Measurements from ENCODE around the gene KLHL26.
"Not testable (repeated sequence)": the region's sequence is repeated elsewhere in the genome, so short reads cannot be mapped to it uniquely, and the experiment has no call there.

KLHL26 gene

GRCh38 chr19:18595475-18595874 is 41.4 kb upstream of the KLHL26 start:
- peak overlapping the region; percentile 10 for H3K4me3 Mint-ChIP-seq
- H3K27me3 Mint-ChIP-seq: peaks cover 8% of the 10 kb centered on the region
- DNase-seq: no peak
- no peaks in the 10 kb centered on the region for H3K9me3 Mint-ChIP-seq
- peaks cover 21% of the 10 kb centered on the region for H3K36me3 Mint-ChIP-seq (ENCODE audit: low read depth)
- no peak overlapping the region for H3K27ac Mint-ChIP-seq
- H3K4me1 Mint-ChIP-seq (ENCODE audit: low read depth): peaks cover 23% of the 10 kb centered on the region

GRCh38 chr19:18596752-18597157 is 40.1 kb upstream of the KLHL26 start:
- H3K36me3 Mint-ChIP-seq (ENCODE audit: low read depth): peaks cover 10% of the 10 kb centered on the region
- H3K27me3 Mint-ChIP-seq: peaks cover 17% of the 10 kb centered on the region
- no peak overlapping the region for H3K4me3 Mint-ChIP-seq
- no peaks in the 10 kb centered on the region for H3K9me3 Mint-ChIP-seq
- H3K4me1 Mint-ChIP-seq (ENCODE audit: low read depth): peaks cover 16% of the 10 kb centered on the region
- peak; percentile 40 for DNase-seq
- H3K27ac Mint-ChIP-seq: no peak overlapping the region

- Mint-ChIP-seq H3K4me1 (ENCODE audit: low read depth) (peaks cover 14% of the 10 kb centered on the region), H3K4me3 (no peak overlapping the region), H3K27me3 (peaks cover 28% of the 10 kb centered on the region), H3K36me3 (ENCODE audit: low read depth) (peaks cover under 1% of the 10 kb centered on the region), H3K9me3 (no peaks in the 10 kb centered on the region), H3K27ac (no peak overlapping the region)
- no peak for DNase-seq
Measured at GRCh38 chr19:18597809-18598660, 38.8 kb upstream of the KLHL26 start.

GRCh38 chr19:18599485-18599884 is 37.3 kb upstream of the KLHL26 start:
- H3K27ac Mint-ChIP-seq: no peak overlapping the region
- no peak overlapping the region for H3K4me3 Mint-ChIP-seq

GRCh38 chr19:18600692-18601397 is 36.0 kb upstream of the KLHL26 start:
- not testable (repeated sequence) for H3K9me3 Mint-ChIP-seq; DNase-seq; H3K4me1 Mint-ChIP-seq (ENCODE audit: low read depth); H3K27ac Mint-ChIP-seq; H3K4me3 Mint-ChIP-seq; H3K36me3 Mint-ChIP-seq (ENCODE audit: low read depth)
- H3K27me3 Mint-ChIP-seq: peaks cover 51% of the 10 kb centered on the region

More at GRCh38 chr19:18599485-18599884, 37.3 kb upstream of the KLHL26 start:
- H3K36me3 Mint-ChIP-seq (ENCODE audit: low read depth): no peaks in the 10 kb centered on the region
- no peaks in the 10 kb centered on the region for H3K9me3 Mint-ChIP-seq
- H3K27me3 Mint-ChIP-seq: peaks cover 38% of the 10 kb centered on the region
- H3K4me1 Mint-ChIP-seq (ENCODE audit: low read depth): peaks cover 9% of the 10 kb centered on the region
- DNase-seq: no peak

- DNase-seq: no peak
- peaks cover 52% of the 10 kb centered on the region for H3K27me3 Mint-ChIP-seq
- H3K9me3 Mint-ChIP-seq: no peaks in the 10 kb centered on the region
- H3K27ac Mint-ChIP-seq: no peak overlapping the region
- H3K4me3 Mint-ChIP-seq: no peak overlapping the region
- peaks cover 4% of the 10 kb centered on the region for H3K4me1 Mint-ChIP-seq (ENCODE audit: low read depth)
- no peaks in the 10 kb centered on the region for H3K36me3 Mint-ChIP-seq (ENCODE audit: low read depth)
Measured at GRCh38 chr19:18601875-18602274, 35.0 kb upstream of the KLHL26 start.

GRCh38 chr19:18603255-18603957 is 33.4 kb upstream of the KLHL26 start:
- no peak for DNase-seq
- Mint-ChIP-seq H3K36me3 (ENCODE audit: low read depth) (no peaks in the 10 kb centered on the region), H3K4me1 (ENCODE audit: low read depth) (peaks cover 10% of the 10 kb centered on the region), H3K4me3 (no peak overlapping the region), H3K27me3 (peaks cover 67% of the 10 kb centered on the region), H3K9me3 (no peaks in the 10 kb centered on the region), H3K27ac (no peak overlapping the region)

- H3K4me3 Mint-ChIP-seq: no peak overlapping the region
- peaks cover 10% of the 10 kb centered on the region for H3K4me1 Mint-ChIP-seq (ENCODE audit: low read depth)
- H3K36me3 Mint-ChIP-seq (ENCODE audit: low read depth): no peaks in the 10 kb centered on the region
- no peak overlapping the region for H3K27ac Mint-ChIP-seq
- no peak for DNase-seq
- H3K9me3 Mint-ChIP-seq: no peaks in the 10 kb centered on the region
- H3K27me3 Mint-ChIP-seq: peaks cover 75% of the 10 kb centered on the region
Measured at GRCh38 chr19:18603958-18604819, 32.6 kb upstream of the KLHL26 start.

- H3K4me3 Mint-ChIP-seq: no peak overlapping the region
- H3K27ac Mint-ChIP-seq: no peak overlapping the region
- peaks cover 76% of the 10 kb centered on the region for H3K27me3 Mint-ChIP-seq
Measured at GRCh38 chr19:18604820-18605159, 32.0 kb upstream of the KLHL26 start.

GRCh38 chr19:18605196-18605545 is 31.7 kb upstream of the KLHL26 start:
- Mint-ChIP-seq H3K27ac (no peak overlapping the region), H3K4me3 (no peak overlapping the region), H3K9me3 (no peaks in the 10 kb centered on the region), H3K27me3 (peaks cover 77% of the 10 kb centered on the region), H3K36me3 (ENCODE audit: low read depth) (no peaks in the 10 kb centered on the region), H3K4me1 (ENCODE audit: low read depth) (peaks cover 10% of the 10 kb centered on the region)
- no peak for DNase-seq

More at GRCh38 chr19:18604820-18605159, 32.0 kb upstream of the KLHL26 start:
- DNase-seq: no peak
- Mint-ChIP-seq H3K9me3 (no peaks in the 10 kb centered on the region), H3K36me3 (ENCODE audit: low read depth) (no peaks in the 10 kb centered on the region), H3K4me1 (ENCODE audit: low read depth) (peaks cover 10% of the 10 kb centered on the region)

- no peak overlapping the region for H3K4me3 Mint-ChIP-seq
- no peak for DNase-seq
- H3K27ac Mint-ChIP-seq: no peak overlapping the region
- no peaks in the 10 kb centered on the region for H3K36me3 Mint-ChIP-seq (ENCODE audit: low read depth)
- H3K27me3 Mint-ChIP-seq: peaks cover 81% of the 10 kb centered on the region
- H3K4me1 Mint-ChIP-seq (ENCODE audit: low read depth): peaks cover 10% of the 10 kb centered on the region
- H3K9me3 Mint-ChIP-seq: no peaks in the 10 kb centered on the region
Measured at GRCh38 chr19:18605546-18606280, 31.1 kb upstream of the KLHL26 start.

GRCh38 chr19:18606281-18607225 is 30.3 kb upstream of the KLHL26 start, which contains the start of gene CRLF1:
CRLF1 (minus strand) TSS chr19:18606799; CDS start chr19:18606656, 143 bp downstream.
- no peak for DNase-seq
- Mint-ChIP-seq H3K4me1 (ENCODE audit: low read depth) (peaks cover 14% of the 10 kb centered on the region), H3K36me3 (ENCODE audit: low read depth) (no peaks in the 10 kb centered on the region), H3K9me3 (no peaks in the 10 kb centered on the region), H3K4me3 (no peak within 1 kb of the TSS), H3K27ac (no peak within 1 kb of the TSS), H3K27me3 (peaks cover 80% of the 10 kb centered on the region)
